ENCODE results near the gene GOLGA6L7.
"Not testable (repeated sequence)": the region's sequence is repeated elsewhere in the genome, so short reads cannot be mapped to it uniquely, and the experiment has no call there.

Gene GOLGA6L7

DNA sequence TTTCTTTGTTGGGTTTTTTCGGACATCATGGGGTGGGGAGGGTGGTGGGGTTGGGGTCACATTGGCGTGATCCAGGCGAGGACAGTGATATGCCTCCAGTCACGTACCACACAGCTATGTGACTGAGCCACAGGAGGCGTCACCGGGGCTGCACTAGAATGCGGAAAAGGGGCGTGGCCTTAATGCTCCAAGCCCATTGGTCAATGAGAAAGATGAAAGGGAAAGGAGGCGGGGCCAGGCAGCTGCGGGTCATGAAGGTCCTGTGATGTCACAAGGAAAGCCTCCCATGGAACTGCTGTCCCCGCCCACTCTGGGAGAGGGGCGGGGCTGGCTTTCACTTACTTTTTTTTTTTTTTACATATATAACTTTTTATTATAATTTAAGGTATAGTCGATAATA is at the start of gene GOLGA6L7:
TSS of gene GOLGA6L7 (minus strand) at position 124 of the 400 bp plus-strand sequence. CDS start at position 29, 95 bp downstream.
- not testable (repeated sequence) for DNase-seq (ENCODE audit: low read depth)

DNA sequence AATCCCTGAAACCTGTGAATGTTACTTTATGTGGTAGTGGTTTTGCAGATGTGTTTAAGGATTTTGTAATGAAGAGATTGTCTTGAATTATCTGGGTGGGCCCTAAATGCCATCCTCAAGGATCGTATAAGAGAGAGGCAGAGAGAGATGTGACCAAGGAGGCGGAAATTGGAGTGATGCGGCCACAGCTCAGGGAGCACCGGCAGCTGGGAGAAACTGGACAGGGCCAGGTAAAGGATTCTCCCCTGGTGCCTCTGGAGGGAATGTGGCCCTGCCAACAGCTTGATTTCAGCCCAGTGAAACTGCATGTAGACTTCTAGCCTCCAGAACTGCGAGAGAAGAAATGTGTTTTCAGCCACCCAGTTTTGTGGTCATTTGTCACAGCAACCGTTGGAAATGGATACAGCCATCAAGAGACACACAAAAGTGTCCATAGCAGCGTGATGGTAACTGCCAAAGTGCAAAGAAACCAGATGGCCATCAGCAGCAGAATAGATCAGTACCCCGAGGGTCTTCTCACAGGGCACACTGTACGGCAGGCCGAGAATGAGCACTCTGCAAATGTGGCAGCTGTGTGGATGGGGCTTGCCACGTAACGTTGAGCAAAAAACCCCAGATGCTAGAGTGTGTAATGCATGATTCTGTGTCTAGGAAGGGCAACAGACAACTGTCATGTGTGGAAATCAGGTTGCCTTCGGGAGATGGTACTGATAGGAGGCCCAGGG is 49.6 kb upstream of the GOLGA6L7 start:
- no peak for DNase-seq (ENCODE audit: low read depth)

DNA sequence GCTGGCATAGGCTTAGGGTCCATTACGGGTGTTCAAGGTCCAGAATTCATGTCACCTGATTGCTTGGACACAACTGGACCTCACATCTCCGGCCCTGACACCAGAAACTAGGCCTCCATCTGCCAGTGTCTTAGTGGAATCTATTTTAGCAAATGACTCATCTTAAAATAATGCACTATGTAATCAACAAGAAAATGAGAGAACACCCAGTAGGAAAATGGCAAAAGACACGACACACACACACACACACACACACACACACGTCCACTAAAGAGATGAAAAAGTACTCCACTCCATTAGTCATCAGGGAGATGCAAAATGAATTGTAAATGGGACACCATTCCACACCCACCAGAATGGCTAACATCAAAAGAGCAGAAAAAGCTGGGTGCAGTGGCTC is 48.5 kb upstream of the GOLGA6L7 start:
- DNase-seq (ENCODE audit: low read depth): no peak

GRCh38 chr15:28895566-28895965 is 47.1 kb upstream of the GOLGA6L7 start:
- DNase-seq (ENCODE audit: low read depth): no peak

GRCh38 chr15:28895146-28895545 is 46.7 kb upstream of the GOLGA6L7 start:
- no peak for DNase-seq (ENCODE audit: low read depth)

- DNase-seq (ENCODE audit: low read depth): no peak
These were observed 46.2 kb upstream of the GOLGA6L7 start for GRCh38 chr15:28894631-28895030.

DNA sequence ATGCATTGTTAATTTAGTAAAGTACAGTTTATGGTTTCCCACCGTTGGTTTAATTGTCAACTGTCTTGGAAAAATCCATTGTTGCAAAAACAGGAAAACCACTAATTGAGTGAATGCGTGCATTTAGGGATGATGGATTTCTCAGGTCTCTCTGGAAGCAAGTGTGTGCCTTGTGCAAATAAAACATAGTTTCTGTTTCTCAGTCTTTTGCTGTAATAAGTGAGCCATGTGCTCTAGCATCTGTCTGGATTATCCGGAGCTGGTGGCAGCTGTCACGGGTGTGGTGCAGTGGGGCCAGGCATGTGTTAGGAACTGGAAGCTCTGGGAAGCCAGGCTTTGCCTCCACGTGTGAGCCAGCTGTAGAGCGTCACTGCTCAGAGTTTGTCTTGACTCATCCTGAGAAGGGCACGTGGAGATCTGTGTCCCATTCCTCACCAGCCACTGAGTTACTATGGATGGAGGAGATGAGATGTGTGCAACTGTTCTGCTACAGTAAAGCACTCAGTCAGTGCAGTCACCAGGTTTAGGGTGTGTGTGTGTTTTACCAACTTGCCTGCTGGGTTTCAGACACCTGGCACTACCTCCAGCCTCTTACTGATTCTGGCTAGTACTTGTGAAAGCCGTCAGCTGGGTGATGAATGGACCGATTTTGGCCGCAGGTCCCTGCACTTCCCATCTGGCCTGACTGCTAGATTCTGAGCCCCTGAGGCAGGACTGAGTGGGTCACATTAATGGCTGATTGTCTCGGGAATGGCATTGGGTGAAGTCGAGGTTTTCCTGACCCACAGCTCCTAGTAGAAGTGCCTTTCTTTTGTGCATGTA is 44.6 kb upstream of the GOLGA6L7 start:
- DNase-seq (ENCODE audit: low read depth): no peak

- no peak for DNase-seq (ENCODE audit: low read depth)
These were observed 43.1 kb upstream of the GOLGA6L7 start for GRCh38 chr15:28891588-28891987.

- DNase-seq (ENCODE audit: low read depth): no peak
These were observed 42.5 kb upstream of the GOLGA6L7 start for GRCh38 chr15:28890711-28891495.

GRCh38 chr15:28890291-28890690 is 41.8 kb upstream of the GOLGA6L7 start:
- not testable (repeated sequence) for DNase-seq (ENCODE audit: low read depth)

DNA sequence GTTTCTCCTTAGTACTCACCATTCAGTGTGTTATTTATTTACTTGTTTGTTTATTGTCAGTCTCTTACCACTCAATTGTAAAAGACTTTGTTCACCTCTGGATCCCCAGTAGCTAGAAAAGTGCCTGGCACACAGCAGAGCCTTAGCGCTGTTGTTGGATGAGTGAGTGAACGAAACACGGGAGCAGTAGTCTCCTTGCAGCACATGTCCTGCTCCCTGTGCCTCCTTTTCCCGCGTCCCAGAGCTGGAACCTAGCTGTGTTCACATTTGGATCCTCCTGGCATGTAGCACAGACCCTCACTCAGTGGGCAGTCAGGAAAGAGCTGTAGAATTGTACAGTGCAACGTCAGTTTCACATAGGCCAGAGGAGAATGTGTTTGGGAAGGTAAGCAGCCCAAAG is 41.4 kb upstream of the GOLGA6L7 start:
- not testable (repeated sequence) for DNase-seq (ENCODE audit: low read depth)

DNA sequence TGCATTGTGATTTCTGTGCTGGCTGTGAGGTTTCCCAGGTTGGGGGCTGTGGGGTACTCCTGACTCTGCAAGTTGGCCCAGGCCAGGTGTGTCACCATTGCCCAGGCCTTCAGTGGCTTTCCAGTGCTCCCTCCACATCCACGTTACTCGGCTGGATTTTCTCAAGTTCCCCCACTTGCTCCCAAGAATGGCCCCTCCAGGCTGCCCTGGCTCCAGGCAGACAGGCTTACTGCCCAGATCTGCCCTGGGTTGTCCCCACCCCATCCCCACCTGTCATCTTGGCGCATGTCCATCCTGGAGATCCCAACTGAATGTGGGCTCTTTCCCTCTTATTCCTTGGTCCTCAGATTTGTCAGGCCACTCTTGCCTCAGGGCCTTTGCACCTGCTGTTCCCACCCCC is 40.9 kb upstream of the GOLGA6L7 start:
- no peak for DNase-seq (ENCODE audit: low read depth)

DNA sequence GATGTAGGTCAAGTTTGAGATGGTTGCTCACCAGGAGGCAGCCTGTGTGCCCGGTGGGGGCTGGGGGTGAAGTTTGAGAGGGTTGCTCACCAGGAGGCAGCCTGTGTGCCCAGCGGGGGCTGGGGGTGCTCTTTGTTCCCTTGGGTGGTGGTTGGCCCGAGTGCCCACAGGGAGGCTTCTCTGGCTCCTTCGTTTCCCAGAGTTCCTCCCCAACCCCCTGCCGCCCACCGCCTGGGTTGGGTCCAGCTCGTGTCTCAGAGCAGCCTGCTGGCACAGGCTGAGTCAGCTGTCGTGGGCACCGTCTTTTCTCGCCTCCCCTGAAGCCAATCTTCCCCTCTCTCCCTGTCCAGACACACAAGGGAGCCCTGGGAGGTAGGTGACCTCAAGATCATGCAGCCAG is 40.5 kb upstream of the GOLGA6L7 start:
- no peak for DNase-seq (ENCODE audit: low read depth)

GRCh38 chr15:28888302-28888894 is 40.0 kb upstream of the GOLGA6L7 start:
- no peak for DNase-seq (ENCODE audit: low read depth)

GRCh38 chr15:28887339-28888174 is 39.1 kb upstream of the GOLGA6L7 start:
- DNase-seq (ENCODE audit: low read depth): no peak

DNA sequence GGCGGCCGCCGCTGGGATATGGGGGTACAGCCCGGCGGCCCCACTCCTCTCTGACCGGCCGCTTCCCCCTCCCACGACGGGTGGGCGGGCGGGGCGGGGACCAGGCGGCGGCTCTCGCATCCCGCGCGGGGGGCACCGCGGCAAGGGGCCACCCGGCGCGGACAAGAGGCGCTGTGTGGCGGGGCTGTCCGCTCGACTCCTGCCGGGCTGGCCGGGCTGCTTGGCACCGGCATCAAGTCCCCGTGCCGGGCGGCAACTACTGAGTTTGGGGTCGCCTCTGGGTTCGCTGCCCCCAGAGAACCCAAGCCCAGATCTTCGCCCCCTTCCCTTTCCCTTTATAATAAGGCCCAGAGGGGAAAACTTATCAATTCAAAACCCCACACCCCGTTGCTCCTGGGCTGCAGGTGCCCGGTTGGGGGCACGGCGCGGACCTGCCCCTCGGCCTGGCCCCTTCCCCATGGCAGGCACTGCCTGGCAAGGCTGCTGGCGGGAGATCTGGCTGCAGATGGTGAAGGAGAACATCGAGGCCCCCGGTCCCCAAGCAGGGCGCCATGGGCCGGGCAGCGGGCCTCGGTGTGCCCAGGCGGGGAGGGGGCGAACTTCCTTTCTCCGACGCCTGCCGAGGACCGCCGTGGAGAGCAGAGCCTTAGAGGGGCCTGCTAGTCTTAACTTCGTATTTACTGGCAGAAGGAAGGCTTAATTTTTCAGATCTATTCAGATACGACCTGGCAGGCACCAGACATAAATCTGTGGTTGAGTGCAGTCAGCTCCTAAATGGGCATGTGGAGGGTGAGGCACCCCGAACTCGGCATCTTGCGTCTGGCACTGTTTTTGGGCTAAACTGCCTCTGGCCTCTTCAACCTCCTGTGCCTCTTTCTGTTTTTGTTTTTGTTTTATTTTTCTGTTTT is 38.2 kb upstream of the GOLGA6L7 start:
- DNase-seq (ENCODE audit: low read depth): no peak

- DNase-seq (ENCODE audit: low read depth): peak; percentile 27
These were observed 37.4 kb upstream of the GOLGA6L7 start, which contains the start of gene APBA2 for GRCh38 chr15:28885630-28886430. TSS of gene APBA2 (plus strand) at chr15:28885974. CDS start at chr15:29053885, 167,911 bp downstream.

DNA sequence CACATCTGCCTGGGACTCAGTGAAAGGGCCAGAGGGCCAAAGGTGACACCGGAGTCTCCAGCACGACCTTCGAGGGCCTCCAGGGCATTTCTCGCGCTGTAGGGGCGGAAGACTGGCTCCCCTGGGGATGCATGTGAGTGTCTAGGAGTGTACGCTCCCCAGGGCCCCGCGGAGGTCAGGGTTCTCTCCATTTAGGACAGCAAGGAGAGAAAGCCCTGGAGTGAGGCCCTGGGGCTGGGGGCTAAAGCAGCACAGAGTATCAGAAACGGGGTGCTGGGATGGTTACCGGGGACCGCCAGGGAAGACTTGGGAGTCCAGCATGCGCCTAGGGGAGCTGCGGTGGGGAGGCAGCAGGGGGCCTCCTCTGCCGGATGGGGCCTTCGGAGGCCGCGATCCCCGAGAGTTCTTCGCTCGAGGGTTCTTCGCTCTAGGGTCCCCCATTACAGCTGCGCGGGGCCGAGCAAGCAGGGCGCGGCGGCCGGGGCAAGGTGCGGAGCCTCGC is 36.7 kb upstream of the GOLGA6L7 start:
- DNase-seq (ENCODE audit: low read depth): no peak
